Measurements from ENCODE around the gene CD9. TPM values are rescaled to one million over a fixed set of nuclear protein-coding genes. Genes with fewer than 3 reads are reported as not detected.

The CD9 gene
- total RNA-seq, 1 donor from 2014 or later, result 241 TPM

DNA sequence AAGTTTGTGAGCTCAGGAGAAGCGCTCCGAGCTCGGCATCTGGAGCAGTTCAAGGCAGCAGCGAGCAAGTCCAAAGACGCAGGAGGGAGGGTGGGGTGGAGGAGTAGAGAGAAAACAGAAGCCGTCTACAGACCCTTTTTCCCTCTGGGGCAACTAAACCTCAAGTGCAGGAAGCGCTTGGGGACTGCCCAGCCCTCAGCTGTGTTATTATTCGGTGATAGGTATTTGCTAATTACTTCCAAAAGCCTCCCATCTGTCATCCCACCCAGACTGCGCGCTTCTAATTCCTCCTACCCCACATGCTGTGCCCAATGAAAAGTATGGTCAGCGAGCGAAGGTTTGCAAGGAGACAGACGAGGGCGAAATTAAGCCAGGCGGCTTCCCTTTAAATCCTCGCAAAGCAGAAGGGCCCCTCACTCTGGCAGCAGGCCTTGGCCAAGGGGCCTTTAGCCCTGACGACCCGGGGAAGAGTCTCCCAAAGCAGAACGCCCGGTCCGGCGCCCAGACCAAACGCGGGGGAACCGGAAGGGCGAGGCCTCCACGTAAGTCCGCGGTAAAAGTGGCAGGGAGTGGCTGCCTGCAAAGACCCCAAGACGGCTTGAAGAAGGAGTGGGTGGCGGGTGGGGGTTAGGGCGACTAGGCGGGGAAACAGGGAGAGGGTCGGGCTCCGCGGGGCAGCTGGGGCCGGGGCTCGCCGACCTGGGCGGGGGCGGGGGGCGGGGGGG is 507 bp upstream of the CD9 start:
- Histone ChIP-seq H3K4me3 (ENCODE audit: low read depth, low read length) (peak overlapping the region; percentile 92), H3K27me3 (ENCODE audit: control insufficient read depth, insufficient read depth, low read length) (no peaks in the 10 kb centered on the region), H3K36me3 (ENCODE audit: control insufficient read depth, insufficient read depth, low read length) (no peaks in the 10 kb centered on the region)
- TF ChIP-seq, protein P1, sequence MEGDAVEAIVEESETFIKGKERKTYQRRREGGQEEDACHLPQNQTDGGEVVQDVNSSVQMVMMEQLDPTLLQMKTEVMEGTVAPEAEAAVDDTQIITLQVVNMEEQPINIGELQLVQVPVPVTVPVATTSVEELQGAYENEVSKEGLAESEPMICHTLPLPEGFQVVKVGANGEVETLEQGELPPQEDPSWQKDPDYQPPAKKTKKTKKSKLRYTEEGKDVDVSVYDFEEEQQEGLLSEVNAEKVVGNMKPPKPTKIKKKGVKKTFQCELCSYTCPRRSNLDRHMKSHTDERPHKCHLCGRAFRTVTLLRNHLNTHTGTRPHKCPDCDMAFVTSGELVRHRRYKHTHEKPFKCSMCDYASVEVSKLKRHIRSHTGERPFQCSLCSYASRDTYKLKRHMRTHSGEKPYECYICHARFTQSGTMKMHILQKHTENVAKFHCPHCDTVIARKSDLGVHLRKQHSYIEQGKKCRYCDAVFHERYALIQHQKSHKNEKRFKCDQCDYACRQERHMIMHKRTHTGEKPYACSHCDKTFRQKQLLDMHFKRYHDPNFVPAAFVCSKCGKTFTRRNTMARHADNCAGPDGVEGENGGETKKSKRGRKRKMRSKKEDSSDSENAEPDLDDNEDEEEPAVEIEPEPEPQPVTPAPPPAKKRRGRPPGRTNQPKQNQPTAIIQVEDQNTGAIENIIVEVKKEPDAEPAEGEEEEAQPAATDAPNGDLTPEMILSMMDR (IDR thresholded peaks at IDR 0.05; ENCODE audit: insufficient read depth, low read length, poor library complexity, severe bottlenecking), result no peak
- DNase-seq (ENCODE audit: low read depth), result no peak

GRCh38 chr12:6201213-6201608 is 1.0 kb downstream of the CD9 start:
- no peak for DNase-seq (ENCODE audit: low read depth)
- Histone ChIP-seq H3K36me3 (ENCODE audit: control insufficient read depth, insufficient read depth, low read length) (no peaks in the 10 kb centered on the region), H3K4me3 (ENCODE audit: low read depth, low read length) (peak overlapping the region; percentile 92), H3K27me3 (ENCODE audit: control insufficient read depth, insufficient read depth, low read length) (no peaks in the 10 kb centered on the region)
- TF ChIP-seq, protein P1 (IDR thresholded peaks at IDR 0.05; ENCODE audit: insufficient read depth, low read length, poor library complexity, severe bottlenecking), result no peak

- H3K36me3 ChIP-seq (ENCODE audit: control insufficient read depth, insufficient read depth, low read length), result no peaks in the 10 kb centered on the region
- no peak for DNase-seq (ENCODE audit: low read depth)
- H3K27me3 ChIP-seq (ENCODE audit: control insufficient read depth, insufficient read depth, low read length), result no peaks in the 10 kb centered on the region
- TF ChIP-seq, protein P1 (IDR thresholded peaks at IDR 0.05; ENCODE audit: insufficient read depth, low read length, poor library complexity, severe bottlenecking), result no peak
- H3K4me3 ChIP-seq (ENCODE audit: low read depth, low read length), result peak overlapping the region; percentile 92
These were observed 1.6 kb downstream of the CD9 start for GRCh38 chr12:6201826-6202225.

GRCh38 chr12:6202304-6202703 is 2.1 kb downstream of the CD9 start:
- TF ChIP-seq, protein P1 (IDR thresholded peaks at IDR 0.05; ENCODE audit: insufficient read depth, low read length, poor library complexity, severe bottlenecking), result no peak
- Histone ChIP-seq H3K36me3 (ENCODE audit: control insufficient read depth, insufficient read depth, low read length) (no peaks in the 10 kb centered on the region), H3K27me3 (ENCODE audit: control insufficient read depth, insufficient read depth, low read length) (no peaks in the 10 kb centered on the region), H3K4me3 (ENCODE audit: low read depth, low read length) (no peak overlapping the region)
- DNase-seq (ENCODE audit: low read depth), result no peak

GRCh38 chr12:6202846-6203245 is 2.6 kb downstream of the CD9 start:
- H3K36me3 ChIP-seq (ENCODE audit: control insufficient read depth, insufficient read depth, low read length), result no peaks in the 10 kb centered on the region
- no peak overlapping the region for H3K4me3 ChIP-seq (ENCODE audit: low read depth, low read length)
- no peak for DNase-seq (ENCODE audit: low read depth)
- TF ChIP-seq, protein P1 (IDR thresholded peaks at IDR 0.05; ENCODE audit: insufficient read depth, low read length, poor library complexity, severe bottlenecking), result no peak
- no peaks in the 10 kb centered on the region for H3K27me3 ChIP-seq (ENCODE audit: control insufficient read depth, insufficient read depth, low read length)

DNA sequence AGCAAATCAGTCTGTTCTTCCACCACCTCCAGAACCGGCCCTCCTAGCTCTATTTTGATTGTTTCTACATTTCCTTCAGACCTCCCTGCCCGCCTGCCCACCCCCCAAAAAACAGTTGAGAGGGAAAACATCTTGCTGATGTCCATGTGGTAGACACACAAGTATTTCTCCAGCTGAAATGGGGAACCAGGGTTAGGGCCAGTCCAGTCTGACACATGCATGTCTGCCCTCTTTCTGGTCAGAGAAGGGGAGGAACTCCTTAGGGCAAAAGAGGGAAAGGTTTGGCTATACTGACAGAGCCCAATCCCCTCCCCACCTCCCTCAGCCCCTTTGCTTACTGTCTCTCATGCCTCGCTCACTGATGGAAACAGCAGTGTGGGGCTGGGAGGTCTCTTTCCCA is 3.4 kb downstream of the CD9 start:
- TF ChIP-seq, protein P1 (IDR thresholded peaks at IDR 0.05; ENCODE audit: insufficient read depth, low read length, poor library complexity, severe bottlenecking), result no peak
- H3K36me3 ChIP-seq (ENCODE audit: control insufficient read depth, insufficient read depth, low read length), result no peaks in the 10 kb centered on the region
- DNase-seq (ENCODE audit: low read depth), result no peak
- no peak overlapping the region for H3K4me3 ChIP-seq (ENCODE audit: low read depth, low read length)
- no peaks in the 10 kb centered on the region for H3K27me3 ChIP-seq (ENCODE audit: control insufficient read depth, insufficient read depth, low read length)
